ENCODE data around the gene CREB5. TPM values are rescaled to one million over a fixed set of nuclear protein-coding genes. Genes with fewer than 3 reads are reported as not detected.

Gene CREB5
- total and polyA plus RNA-seq, 2 of the 8 experiments (the other 6 are each of a cell fraction or from before 2014, with no cell fraction given): 2.4 to 2.7 TPM

- TF ChIP-seq, protein P1, sequence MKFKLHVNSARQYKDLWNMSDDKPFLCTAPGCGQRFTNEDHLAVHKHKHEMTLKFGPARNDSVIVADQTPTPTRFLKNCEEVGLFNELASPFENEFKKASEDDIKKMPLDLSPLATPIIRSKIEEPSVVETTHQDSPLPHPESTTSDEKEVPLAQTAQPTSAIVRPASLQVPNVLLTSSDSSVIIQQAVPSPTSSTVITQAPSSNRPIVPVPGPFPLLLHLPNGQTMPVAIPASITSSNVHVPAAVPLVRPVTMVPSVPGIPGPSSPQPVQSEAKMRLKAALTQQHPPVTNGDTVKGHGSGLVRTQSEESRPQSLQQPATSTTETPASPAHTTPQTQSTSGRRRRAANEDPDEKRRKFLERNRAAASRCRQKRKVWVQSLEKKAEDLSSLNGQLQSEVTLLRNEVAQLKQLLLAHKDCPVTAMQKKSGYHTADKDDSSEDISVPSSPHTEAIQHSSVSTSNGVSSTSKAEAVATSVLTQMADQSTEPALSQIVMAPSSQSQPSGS (IDR thresholded peaks at IDR 0.05; ENCODE audit: low read length): no peak
- TF ChIP-seq NRF1 (IDR thresholded peaks at IDR 0.05; ENCODE audit: low read depth, low read length) (no peak), SP2 (IDR thresholded peaks at IDR 0.05; ENCODE audit: low read length) (no peak), TAF1 (IDR thresholded peaks at IDR 0.05; ENCODE audit: low read depth, low read length) (no peak)
Observed at GRCh38 chr7:28631995-28632394, 219.7 kb downstream of the CREB5 start (continued).
